Activated B cell treated with CpG ODN at 0.5 μM for 24 hours (primary cell): ENCODE data around the gene C3. TPM values are rescaled to one million over a fixed set of nuclear protein-coding genes. Genes with fewer than 3 reads are reported as not detected.

Experiments used
- ATAC-seq: fragments of 200-7000 bp; cut with Tn5 transposase; one replicate; pipeline ENCODE4 v1.10.0; 2021; ENCODE audit warnings: low read depth, mild to moderate bottlenecking, moderate library complexity
- CTCF ChIA-PET: fragments of 350-600 bp; sonication (Branson Sonifier 250); formaldehyde crosslinking; loops from one replicate; lab custom pipeline; 2021; ENCODE audit warnings: antibody characterized with exemption; lab: Charles Lee
- POLR2A ChIA-PET: fragments of 350-600 bp; sonication (Branson Sonifier 250); formaldehyde crosslinking; loops from one replicate; lab custom pipeline; 2021; ENCODE audit warnings: antibody characterized with exemption; lab: Charles Lee
- DNase-seq: peaks from one replicate; pipeline ENCODE4 v3.0.0; 2022
- H3K27ac Mint-ChIP-seq: one replicate; pipeline ENCODE4 v1.8.0; 2020; ENCODE audit warnings: mixed read lengths
- H3K27me3 Mint-ChIP-seq: one replicate; pipeline ENCODE4 v1.8.0; 2021; ENCODE audit warnings: mixed read lengths
- H3K36me3 Mint-ChIP-seq: one replicate; pipeline ENCODE4 v1.8.0; 2021; ENCODE audit warnings: low read depth, mixed read lengths
- H3K4me1 Mint-ChIP-seq: one replicate; pipeline ENCODE4 v1.8.0; 2021; ENCODE audit warnings: mixed read lengths
- H3K4me3 Mint-ChIP-seq: one replicate; pipeline ENCODE4 v1.8.0; 2020; ENCODE audit warnings: mild to moderate bottlenecking, mixed read lengths
- H3K9me3 Mint-ChIP-seq: one replicate; pipeline ENCODE4 v1.8.0; 2020; ENCODE audit warnings: mixed read lengths
- CTCF ChIP-seq: fragments of 200-600 bp; IDR thresholded peaks from one replicate; pipeline ENCODE4 v1.8.0; 2022; ENCODE audit warnings: antibody characterized with exemption, mild to moderate bottlenecking
- intact Hi-C: fragments of 100-400 bp; cut with micrococcal nuclease; formaldehyde crosslinking; loops from one replicate; pipeline ENCODE4 v1.15.1; 2024
- total RNA-seq: library from RNA; stranded (reverse); gene quantifications from 2 replicates; pipeline ENCODE4 v1.2.3, GENCODE V29; 2022

The C3 gene
- total RNA-seq, 1 donor from 2014 or later, result 0.53 TPM

DNA sequence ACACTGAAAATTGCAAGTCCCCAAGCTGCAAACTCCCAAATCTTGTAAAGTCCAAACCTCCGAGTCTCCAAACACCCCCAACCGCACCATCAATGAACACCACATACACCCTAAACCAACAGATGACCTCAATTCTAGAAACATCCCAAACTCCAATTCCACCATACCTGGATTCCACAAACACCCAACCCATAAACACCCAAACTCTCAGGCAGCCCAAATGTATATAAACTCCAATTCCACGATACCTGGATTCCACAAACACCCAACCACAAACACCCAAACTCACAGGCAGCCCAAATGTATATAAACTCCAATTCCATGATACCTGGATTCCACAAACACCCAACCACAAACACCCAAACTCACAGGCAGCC is 470 bp downstream of the C3 start:
- ATAC-seq (no peak), DNase-seq (no peak)
- Mint-ChIP-seq H3K36me3 (no peaks in the 10 kb centered on the region), H3K27me3 (no peaks in the 10 kb centered on the region), H3K4me1 (peaks cover 44% of the 10 kb centered on the region), H3K9me3 (no peaks in the 10 kb centered on the region), H3K4me3 (no peak overlapping the region), H3K27ac (no peak overlapping the region)
- ChIA-PET CTCF (no interaction called here), POLR2A (no interaction called here)
- intact Hi-C loops, result no loop called here
- TF ChIP-seq CTCF, result no peak

GRCh38 chr19:6719540-6719861 is 949 bp downstream of the C3 start:
- H3K27me3 Mint-ChIP-seq, result no peaks in the 10 kb centered on the region
- POLR2A ChIA-PET, result no interaction called here
- H3K4me1 Mint-ChIP-seq, result peaks cover 39% of the 10 kb centered on the region
- H3K27ac Mint-ChIP-seq, result no peak overlapping the region
- intact Hi-C loops, result no loop called here
- ATAC-seq (no peak), DNase-seq (no peak)
- H3K4me3 Mint-ChIP-seq, result no peak overlapping the region
- no peaks in the 10 kb centered on the region for H3K36me3 Mint-ChIP-seq
- CTCF ChIA-PET, result no interaction called here
- no peaks in the 10 kb centered on the region for H3K9me3 Mint-ChIP-seq
- no peak for TF ChIP-seq CTCF

- intact Hi-C loops, result no loop called here
- Mint-ChIP-seq H3K9me3 (no peaks in the 10 kb centered on the region), H3K4me1 (peaks cover 33% of the 10 kb centered on the region), H3K27me3 (peaks cover 1% of the 10 kb centered on the region), H3K4me3 (no peak overlapping the region), H3K27ac (no peak overlapping the region), H3K36me3 (no peaks in the 10 kb centered on the region)
- DNase-seq, result no peak
- peak; percentile 42 for ATAC-seq
- ChIA-PET CTCF (no interaction called here), POLR2A (no interaction called here)
- TF ChIP-seq CTCF, result no peak
Measured at GRCh38 chr19:6718741-6719539, 1.5 kb downstream of the C3 start.

- no peaks in the 10 kb centered on the region for H3K9me3 Mint-ChIP-seq
- intact Hi-C loops, result no loop called here
- ChIA-PET CTCF (no interaction called here), POLR2A (no interaction called here)
- no peak for DNase-seq
- no peak overlapping the region for H3K27ac Mint-ChIP-seq
- no peaks in the 10 kb centered on the region for H3K36me3 Mint-ChIP-seq
- H3K4me1 Mint-ChIP-seq, result peaks cover 26% of the 10 kb centered on the region
- ATAC-seq, result no peak
- no peak for TF ChIP-seq CTCF
- H3K27me3 Mint-ChIP-seq, result peaks cover 1% of the 10 kb centered on the region
- H3K4me3 Mint-ChIP-seq, result no peak overlapping the region
Measured at GRCh38 chr19:6718111-6718740, 2.2 kb downstream of the C3 start.

DNA sequence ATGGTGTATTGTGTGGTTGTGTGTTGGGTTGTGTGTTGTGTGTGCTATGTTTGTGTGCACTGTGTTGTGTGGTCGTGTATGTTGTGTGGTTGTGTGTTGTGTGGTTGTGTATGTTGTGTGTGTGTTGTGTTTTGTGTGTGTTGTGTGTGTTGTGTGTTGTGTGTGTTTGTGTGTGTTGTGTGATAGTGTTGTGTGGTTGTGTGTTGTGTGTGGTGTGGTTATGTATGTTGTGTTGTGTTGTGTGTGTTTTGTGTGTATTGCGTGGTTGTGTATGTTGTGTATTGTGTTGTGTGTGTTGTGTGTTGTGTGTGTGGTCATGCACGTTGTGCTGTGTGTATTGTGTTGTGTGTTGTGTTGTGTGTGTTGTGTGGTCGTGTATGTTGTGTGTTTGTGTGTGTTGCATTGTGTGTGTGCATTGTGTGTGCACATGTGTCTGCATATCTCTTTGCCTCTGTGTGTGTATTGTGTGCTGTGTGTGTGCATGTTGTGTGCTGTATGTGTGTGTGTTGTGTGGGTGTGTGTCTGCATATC is 2.9 kb downstream of the C3 start:
- ChIA-PET CTCF (no interaction called here), POLR2A (no interaction called here)
- peaks cover 1% of the 10 kb centered on the region for H3K27me3 Mint-ChIP-seq
- intact Hi-C loops, result no loop called here
- no peak overlapping the region for H3K27ac Mint-ChIP-seq
- H3K4me1 Mint-ChIP-seq, result peaks cover 20% of the 10 kb centered on the region
- no peak for DNase-seq
- no peaks in the 10 kb centered on the region for H3K9me3 Mint-ChIP-seq
- no peaks in the 10 kb centered on the region for H3K36me3 Mint-ChIP-seq
- TF ChIP-seq CTCF, result no peak
- H3K4me3 Mint-ChIP-seq, result no peak overlapping the region
- ATAC-seq, result no peak
